Endothelial cell of umbilical vein (primary cell): ENCODE data around the gene LRSAM1. TPM values are rescaled to one million over a fixed set of nuclear protein-coding genes. Genes with fewer than 3 reads are reported as not detected.

Source experiments
- BruUV-seq: library from RNA; stranded (reverse); fragments of 400-500 nt; replicated peaks from 2 replicates; lab custom pipeline; 2021; lab: Mats Ljungman, UMichigan
- CTCF ChIA-PET: fragments of 300-600, 350-600 bp; sonication (Branson Sonifier 250); formaldehyde crosslinking; loops from one replicate; lab custom pipeline; 2021; ENCODE audit warnings: antibody characterized with exemption, inconsistent platforms; lab: Charles Lee
- POLR2A ChIA-PET: fragments of 300-600, 350-600 bp; sonication (Branson Sonifier 250); formaldehyde crosslinking; loops from one replicate; lab custom pipeline; 2021; ENCODE audit warnings: antibody characterized with exemption, inconsistent platforms; lab: Charles Lee
- DNase-seq: peaks from one replicate; pipeline ENCODE4 v3.0.0-alpha.2; 2011; ENCODE audit warnings: low read depth, low spot score
- FAIRE-seq: peaks from 2 replicates; lab custom pipeline; 2011; peaks lifted over from hg19 to GRCh38; lab: Jason Lieb, UNC
- H2AFZ ChIP-seq: 2 replicates; pipeline ENCODE4 v1.6.0; 2012; ENCODE audit warnings: low read depth, low read length, control low read depth, inconsistent platforms
- H3K27ac ChIP-seq: 2 replicates; pipeline ENCODE4 v1.5.1; 2011; ENCODE audit warnings: low read depth, mild to moderate bottlenecking, control low read depth, low read length, moderate library complexity; ENCODE audit not compliant: insufficient read depth
- H3K27me3 ChIP-seq, 2 experiments: 2 replicates each; pipeline versions ENCODE4 v1.6.0 to v1.6.1; 2011; ENCODE audit warnings: low read length in 2 of 2, mixed read lengths in 1 of 2; ENCODE audit not compliant: control insufficient read depth in 2 of 2, insufficient read depth in 2 of 2
- H3K36me3 ChIP-seq, 2 experiments: 2 replicates in 1 of 2; 3 replicates in 1 of 2; pipeline ENCODE4 v1.5.1; 2011; ENCODE audit warnings: low read length in 2 of 2, mild to moderate bottlenecking in 1 of 2, moderate library complexity in 1 of 2; ENCODE audit not compliant: control insufficient read depth in 2 of 2, insufficient read depth in 2 of 2; ENCODE audit errors: extremely low read depth in 1 of 2
- H3K4me1 ChIP-seq: 3 replicates; pipeline ENCODE4 v1.5.1; 2011; ENCODE audit warnings: mild to moderate bottlenecking, low read length; ENCODE audit not compliant: control insufficient read depth, insufficient read depth; ENCODE audit errors: extremely low read depth
- H3K4me2 ChIP-seq: 2 replicates; pipeline ENCODE4 v1.6.1; 2011; ENCODE audit warnings: low read length, control low read depth, mixed read lengths; ENCODE audit not compliant: insufficient read depth
- H3K4me3 ChIP-seq, 3 experiments: fragments of 200-600 bp in 1 of 3; sonication (generic), shearing (Covaris generic) in 1 of 3; replicated peaks in 1 of 3; 2 replicates each; pipeline ENCODE4 v1.5.1; 2011 to 2016; ENCODE audit warnings: control low read depth in 3 of 3, low read length in 3 of 3, mild to moderate bottlenecking in 2 of 3, inconsistent platforms in 1 of 3, low read depth in 1 of 3, moderate library complexity in 1 of 3; ENCODE audit not compliant: insufficient read depth in 1 of 3
- H3K79me2 ChIP-seq: 2 replicates; pipeline ENCODE4 v1.6.0; 2012; ENCODE audit warnings: low read length, inconsistent platforms; ENCODE audit not compliant: control insufficient read depth, insufficient read depth
- H3K9ac ChIP-seq: replicated peaks from 2 replicates; pipeline ENCODE3; 2011; ENCODE audit warnings: low read length, control low read depth; ENCODE audit not compliant: insufficient read depth; ENCODE audit errors: extremely low read depth
- H3K9me1 ChIP-seq: replicated peaks from 3 replicates; pipeline ENCODE4 v1.6.0; 2011; ENCODE audit warnings: mild to moderate bottlenecking, low read length; ENCODE audit not compliant: control insufficient read depth, insufficient read depth; ENCODE audit errors: extremely low read depth
- H3K9me3 ChIP-seq: replicated peaks from 2 replicates; pipeline ENCODE4 v1.5.1; 2012; ENCODE audit warnings: low read length, inconsistent platforms; ENCODE audit not compliant: control insufficient read depth, insufficient read depth
- H4K20me1 ChIP-seq: replicated peaks from 2 replicates; pipeline ENCODE3; 2011; ENCODE audit warnings: mild to moderate bottlenecking, low read length; ENCODE audit not compliant: control insufficient read depth, insufficient read depth; ENCODE audit errors: extremely low read depth
- EZH2 ChIP-seq: IDR thresholded peaks from 2 replicates; pipeline ENCODE4 v1.6.1; 2012; ENCODE audit warnings: borderline replicate concordance, low read depth, mild to moderate bottlenecking, moderate library complexity, low read length, inconsistent platforms; ENCODE audit not compliant: severe bottlenecking
- FOS ChIP-seq: IDR thresholded peaks from 2 replicates; pipeline ENCODE4 v1.6.1; 2011; ENCODE audit warnings: mild to moderate bottlenecking, low read length, moderate library complexity, borderline replicate concordance; ENCODE audit not compliant: insufficient read depth
- GATA2 ChIP-seq: IDR thresholded peaks from 2 replicates; pipeline ENCODE4 v1.7.0; 2011; ENCODE audit warnings: low read depth, mild to moderate bottlenecking, moderate library complexity, mixed read lengths, low read length; ENCODE audit not compliant: insufficient read length, insufficient read depth
- JUN ChIP-seq: IDR thresholded peaks from 2 replicates; pipeline ENCODE4 v1.6.1; 2011; ENCODE audit warnings: borderline replicate concordance, low read depth; ENCODE audit not compliant: insufficient read length, insufficient read depth
- MYC ChIP-seq: IDR thresholded peaks from one replicate; pipeline ENCODE4 v1.6.1; 2011; ENCODE audit warnings: mild to moderate bottlenecking, low read depth, low read length
- POLR2A ChIP-seq: IDR thresholded peaks from 2 replicates; pipeline ENCODE4 v1.6.1; 2012; ENCODE audit warnings: low read depth, mild to moderate bottlenecking, control low read depth, low read length
- POLR2AphosphoS5 ChIP-seq: IDR thresholded peaks from 2 replicates; pipeline ENCODE4 v1.6.1; 2012; ENCODE audit warnings: low read depth, mild to moderate bottlenecking, control low read depth, low read length, moderate library complexity; ENCODE audit not compliant: insufficient read depth
- dilution Hi-C: fragments of 300-500 bp; cut with MboI; formaldehyde crosslinking; loops from one replicate; pipeline ENCODE4 v1.15.0; 2019; ENCODE audit warnings: low sequenced_read_pairs; ENCODE audit not compliant: extremely low pct_ligation_motif_present
- intact Hi-C: fragments of 100-400 bp; cut with micrococcal nuclease; formaldehyde crosslinking; loops from one replicate; pipeline ENCODE4 v1.10.0; 2022
- polyA plus RNA-seq, 4 experiments: library from polyadenylated mRNA; depleted of rRNA in 3 of 4; stranded (reverse) in 3 of 4; unstranded in 1 of 4; fragments of >200 nt; gene quantifications; 2 replicates each; pipeline versions ENCODE4 v1.2.1 to v1.2.3, GENCODE V29; 2011 to 2012; ENCODE audit warnings: missing spikeins in 1 of 4
- total RNA-seq: library from RNA; stranded (reverse); gene quantifications from 2 replicates; pipeline ENCODE4 v1.2.3, GENCODE V29; 2021
- TF ChIP-seq, protein P1 (sequence below): IDR thresholded peaks from 2 replicates; pipeline ENCODE4 v1.6.1; 2011; ENCODE audit not compliant: insufficient read depth, insufficient read length
- TF ChIP-seq, protein P2 (sequence below), 2 donors: IDR thresholded peaks; 1 replicate in 1 of 2; 2 replicates in 1 of 2; pipeline ENCODE4 v1.5.1; 2011; ENCODE audit warnings: low read length in 2 of 2, mild to moderate bottlenecking in 2 of 2, moderate library complexity in 2 of 2, control low read depth in 1 of 2, inconsistent platforms in 1 of 2, low read depth in 1 of 2; ENCODE audit not compliant: insufficient read depth in 1 of 2; ENCODE audit errors: extremely low read depth in 1 of 2

The LRSAM1 gene
- total and polyA plus RNA-seq, 2 donors (not counting 3 experiments of a cell fraction or from before 2014, with no cell fraction given), result 10.8 to 18.9 TPM

DNA sequence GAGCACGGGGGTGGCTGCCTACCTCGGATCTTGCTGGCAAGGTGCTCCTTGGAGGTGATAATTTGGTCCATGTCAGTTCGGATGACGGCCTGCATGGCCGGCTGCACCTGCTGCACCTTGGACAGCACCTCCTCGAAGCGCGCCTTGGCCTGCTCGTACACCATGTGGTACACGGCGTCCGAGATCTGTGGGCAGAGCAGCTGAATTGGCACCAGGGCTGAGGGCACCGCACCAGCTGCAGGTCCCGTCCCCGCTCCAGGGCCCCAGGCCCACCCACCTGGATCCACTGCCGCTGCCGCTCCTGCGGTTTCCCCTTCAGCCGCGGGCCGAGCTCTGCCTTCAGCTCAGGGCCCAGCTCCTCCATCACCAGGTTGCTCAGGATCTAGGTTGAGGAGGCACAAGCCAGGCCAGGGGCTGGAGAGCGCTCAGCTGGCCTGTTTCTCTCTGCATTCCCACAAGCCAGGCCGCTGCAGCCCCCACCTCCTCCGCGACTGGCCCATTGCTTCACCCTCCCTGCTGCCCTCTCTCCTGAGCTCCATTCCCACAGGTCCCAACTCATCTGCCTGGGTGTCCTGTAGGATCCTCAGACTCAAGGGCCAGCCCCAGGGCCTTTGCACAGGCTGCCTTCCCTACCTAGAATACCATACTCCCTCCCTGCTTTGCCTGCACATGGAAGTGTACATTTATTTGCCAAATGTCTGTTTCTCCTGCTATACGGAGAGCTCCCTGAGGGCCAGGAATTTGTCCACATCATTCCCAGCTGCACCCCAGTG is 65.7 kb downstream of the LRSAM1 start:
- intact Hi-C loops, result loop anchor here (5.0 kb wide), 1 partner anchor 270 kb away; the partner anchor contains the start of gene CDK9
- BruUV-seq, result no TSS peak
- no peak for TF ChIP-seq GATA2
- TF ChIP-seq, protein P1, sequence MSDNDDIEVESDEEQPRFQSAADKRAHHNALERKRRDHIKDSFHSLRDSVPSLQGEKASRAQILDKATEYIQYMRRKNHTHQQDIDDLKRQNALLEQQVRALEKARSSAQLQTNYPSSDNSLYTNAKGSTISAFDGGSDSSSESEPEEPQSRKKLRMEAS, result no peak
- TF ChIP-seq FOS, result no peak
- peak; percentile 7 for TF ChIP-seq POLR2AphosphoS5
- TF ChIP-seq JUN, result no peak
- no peak for TF ChIP-seq MYC
- TF ChIP-seq EZH2, result no peak
- TF ChIP-seq, protein P2, sequence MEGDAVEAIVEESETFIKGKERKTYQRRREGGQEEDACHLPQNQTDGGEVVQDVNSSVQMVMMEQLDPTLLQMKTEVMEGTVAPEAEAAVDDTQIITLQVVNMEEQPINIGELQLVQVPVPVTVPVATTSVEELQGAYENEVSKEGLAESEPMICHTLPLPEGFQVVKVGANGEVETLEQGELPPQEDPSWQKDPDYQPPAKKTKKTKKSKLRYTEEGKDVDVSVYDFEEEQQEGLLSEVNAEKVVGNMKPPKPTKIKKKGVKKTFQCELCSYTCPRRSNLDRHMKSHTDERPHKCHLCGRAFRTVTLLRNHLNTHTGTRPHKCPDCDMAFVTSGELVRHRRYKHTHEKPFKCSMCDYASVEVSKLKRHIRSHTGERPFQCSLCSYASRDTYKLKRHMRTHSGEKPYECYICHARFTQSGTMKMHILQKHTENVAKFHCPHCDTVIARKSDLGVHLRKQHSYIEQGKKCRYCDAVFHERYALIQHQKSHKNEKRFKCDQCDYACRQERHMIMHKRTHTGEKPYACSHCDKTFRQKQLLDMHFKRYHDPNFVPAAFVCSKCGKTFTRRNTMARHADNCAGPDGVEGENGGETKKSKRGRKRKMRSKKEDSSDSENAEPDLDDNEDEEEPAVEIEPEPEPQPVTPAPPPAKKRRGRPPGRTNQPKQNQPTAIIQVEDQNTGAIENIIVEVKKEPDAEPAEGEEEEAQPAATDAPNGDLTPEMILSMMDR (IDR thresholded peaks at IDR 0.05; ENCODE audit: extremely low read depth in 1 of 2, insufficient read depth in 1 of 2, low read depth in 1 of 2, low read length in 2 of 2), result no peak
- peak; percentile 13 for TF ChIP-seq POLR2A
- Histone ChIP-seq H3K27ac (no peak overlapping the region), H3K36me3 (peaks cover 20 to 30% of the 10 kb centered on the region in 2 experiments), H3K4me3 (no peak overlapping the region), H3K9me3 (no peaks in the 10 kb centered on the region), H4K20me1 (no peaks in the 10 kb centered on the region), H3K9me1 (no peaks in the 10 kb centered on the region), H2AFZ (no peak overlapping the region), H3K79me2 (peaks cover 36% of the 10 kb centered on the region), H3K9ac (no peak overlapping the region), H3K4me2 (no peak overlapping the region), H3K4me1 (peaks cover 38% of the 10 kb centered on the region), H3K27me3 (no peaks in the 10 kb centered on the region)
- no peak for DNase-seq
- FAIRE-seq, result no peak
- dilution Hi-C loops, result no loop called here
- POLR2A ChIA-PET, result no interaction called here
- CTCF ChIA-PET, result interaction anchor here (0.9 to 2.1 kb wide), 2 partner anchors 13 to 218 kb away, joined by 3 to 4 read pairs; partner anchors contain the start of gene TOR2A
